ENCODE data around the gene UBQLN3. TPM values are rescaled to one million over a fixed set of nuclear protein-coding genes. Genes with fewer than 3 reads are reported as not detected.

The UBQLN3 gene
- total RNA-seq, result 0.20 TPM in 1 of 2 replicates, not detected in the other

- intact Hi-C loops (cut with micrococcal nuclease), result no loop called here
Observed at GRCh38 chr11:5509803-5510202, at the start of gene UBQLN3. Gene UBQLN3, minus strand, starts transcription at chr11:5509957. Its CDS starts 399 bp downstream, at chr11:5509558.

GRCh38 chr11:5557751-5558150 lies 48.0 kb upstream of the UBQLN3 start:
- intact Hi-C loops (cut with micrococcal nuclease), result no loop called here

- intact Hi-C loops (cut with micrococcal nuclease), result no loop called here
Observed at GRCh38 chr11:5556596-5557188, 46.9 kb upstream of the UBQLN3 start.

- intact Hi-C loops (cut with micrococcal nuclease), result no loop called here
Observed at GRCh38 chr11:5553343-5553742, 43.6 kb upstream of the UBQLN3 start.

GRCh38 chr11:5550440-5551095 lies 40.8 kb upstream of the UBQLN3 start:
- intact Hi-C loops (cut with micrococcal nuclease), result no loop called here

GRCh38 chr11:5548440-5548839 lies 38.7 kb upstream of the UBQLN3 start, which contains the start of gene OR52H1:
Gene OR52H1, minus strand, starts transcription at chr11:5548540. Its CDS starts 3,035 bp downstream, at chr11:5545505.
- intact Hi-C loops (cut with micrococcal nuclease), result no loop called here

GRCh38 chr11:5547982-5548381 lies 38.2 kb upstream of the UBQLN3 start:
- intact Hi-C loops (cut with micrococcal nuclease), result no loop called here

GRCh38 chr11:5546457-5546856 lies 36.7 kb upstream of the UBQLN3 start:
- intact Hi-C loops (cut with micrococcal nuclease), result no loop called here

GRCh38 chr11:5541427-5541826 lies 31.7 kb upstream of the UBQLN3 start:
- intact Hi-C loops (cut with micrococcal nuclease), result no loop called here

- intact Hi-C loops (cut with micrococcal nuclease), result no loop called here
Observed at GRCh38 chr11:5536482-5536881, 26.7 kb upstream of the UBQLN3 start.

- intact Hi-C loops (cut with micrococcal nuclease), result no loop called here
Observed at GRCh38 chr11:5534046-5534445, 24.3 kb upstream of the UBQLN3 start.

- intact Hi-C loops (cut with micrococcal nuclease), result no loop called here
Observed at GRCh38 chr11:5531053-5531831, 21.5 kb upstream of the UBQLN3 start.

- intact Hi-C loops (cut with micrococcal nuclease), result no loop called here
Observed at GRCh38 chr11:5528495-5528894, 18.7 kb upstream of the UBQLN3 start.

GRCh38 chr11:5527716-5528115 lies 18.0 kb upstream of the UBQLN3 start:
- intact Hi-C loops (cut with micrococcal nuclease), result no loop called here

GRCh38 chr11:5524756-5525155 lies 15.0 kb upstream of the UBQLN3 start:
- intact Hi-C loops (cut with micrococcal nuclease), result no loop called here

GRCh38 chr11:5522308-5522707 lies 12.6 kb upstream of the UBQLN3 start:
- intact Hi-C loops (cut with micrococcal nuclease), result no loop called here

- intact Hi-C loops (cut with micrococcal nuclease), result no loop called here
Observed at GRCh38 chr11:5521540-5521939, 11.8 kb upstream of the UBQLN3 start.

- intact Hi-C loops (cut with micrococcal nuclease), result no loop called here
Observed at GRCh38 chr11:5516599-5516998, 6.8 kb upstream of the UBQLN3 start, which contains the start of gene UBQLNL. Gene UBQLNL, minus strand, starts transcription at chr11:5516699. Its CDS starts 258 bp downstream, at chr11:5516441.

GRCh38 chr11:5514841-5515240 lies 5.1 kb upstream of the UBQLN3 start:
- intact Hi-C loops (cut with micrococcal nuclease), result no loop called here

- intact Hi-C loops (cut with micrococcal nuclease), result no loop called here
Observed at GRCh38 chr11:5508605-5509004, 1.2 kb downstream of the UBQLN3 start.

- intact Hi-C loops (cut with micrococcal nuclease), result no loop called here
Observed at GRCh38 chr11:5507933-5508305, 1.8 kb downstream of the UBQLN3 start.
